ENCODE results near the gene DPM1. TPM values are rescaled to one million over a fixed set of nuclear protein-coding genes. Genes with fewer than 3 reads are reported as not detected.

The DPM1 gene
- total RNA-seq = 10 to 100 TPM; 35.4 to 52.8 (median 49.9) TPM
- polyA plus RNA-seq = 10 to 100 TPM; 29.4 to 44.6 TPM
- long read RNA-seq, donor 1, partial matches to known transcripts = 1 of 11 reads
- long read RNA-seq, donor 1, other reads (novel, unspliced or antisense) = 4 of 11 reads
- long read RNA-seq, donor 2, transcript DPM1-203 (9 exons, 1,075 nt) = major isoform, 5 of 12 reads
- long read RNA-seq, donor 2, partial matches to known transcripts = 4 of 12 reads
- long read RNA-seq, donor 2, other reads (novel, unspliced or antisense) = 1 of 12 reads
- long read RNA-seq, donor 3, partial matches to known transcripts = 0 of 5 reads
- long read RNA-seq, donor 3, other reads (novel, unspliced or antisense) = 2 of 5 reads

GRCh38 chr20:50957798-50958614 lies at the start of gene DPM1:
TSS of gene DPM1 (minus strand) at chr20:50958532. CDS start at chr20:50958523, 9 bp downstream.
- Histone ChIP-seq H3K4me1 (peaks cover 9 to 60% (median 45%) of the 10 kb centered on the region in 9 donors), H3K9me3 (peaks cover 0 to 3% (median 0%) of the 10 kb centered on the region in 11 donors), H3K27ac (peak within 1 kb of the TSS; percentile 83 to 97 (median 93)), H3K4me3 (peak within 1 kb of the TSS; percentile 77 to 100 (median 90)), H3K27me3 (no peaks in the 10 kb centered on the region), H3K36me3 (peaks cover 0 to 46% (median 13%) of the 10 kb centered on the region in 9 donors)
- WGBS, 2 donors = 0 to 1% methylated on average over 52 of the region's 52 CpGs
- intact Hi-C loops (cut with DNase I) = loop anchor here in 3 of 10 donors (1.0 to 5.0 kb wide), 4 partner anchors 27 to 166 kb away; partner anchors contain the start of genes ADNP (in 3 of the 3) and BCAS4 (in 1 of the 3)
- no peak for TF ChIP-seq CTCF (IDR thresholded peaks at IDR 0.05)
- peak; percentile 86 to 95 (median 92) for ATAC-seq
- DNase-seq = peak; percentile 81 to 92

- ATAC-seq = no peak
- H3K4me1 ChIP-seq = no peaks in the 10 kb centered on the region
- no peak for DNase-seq
- no peak overlapping the region for H3K27ac ChIP-seq
- TF ChIP-seq CTCF (IDR thresholded peaks at IDR 0.05) = no peak
- H3K9me3 ChIP-seq = no peaks in the 10 kb centered on the region
- WGBS, 2 donors = 90 to 95% methylated on average over 7 of the region's 7 CpGs
- H3K27me3 ChIP-seq = peaks cover 5 to 56% (median 15%) of the 10 kb centered on the region in 7 donors
- H3K4me3 ChIP-seq = no peak overlapping the region
- H3K36me3 ChIP-seq = no peaks in the 10 kb centered on the region
- intact Hi-C loops (cut with DNase I) = no loop called here
Measured at GRCh38 chr20:51005214-51005613, 46.9 kb upstream of the DPM1 start.

GRCh38 chr20:51004781-51005180 lies 46.4 kb upstream of the DPM1 start:
- intact Hi-C loops (cut with DNase I) = no loop called here
- Histone ChIP-seq H3K9me3 (no peaks in the 10 kb centered on the region), H3K36me3 (no peaks in the 10 kb centered on the region), H3K27ac (no peak overlapping the region), H3K4me3 (no peak overlapping the region), H3K4me1 (no peaks in the 10 kb centered on the region), H3K27me3 (peaks cover 5 to 58% (median 17%) of the 10 kb centered on the region in 7 donors)
- ATAC-seq (no peak), DNase-seq (no peak)
- no peak for TF ChIP-seq CTCF (IDR thresholded peaks at IDR 0.05)
- WGBS, 2 donors = 93 to 96% methylated on average over 9 of the region's 9 CpGs

GRCh38 chr20:51004305-51004727 lies 46.0 kb upstream of the DPM1 start:
- H3K27ac ChIP-seq = no peak overlapping the region
- H3K4me3 ChIP-seq = no peak overlapping the region
- intact Hi-C loops (cut with DNase I) = no loop called here
- no peak for TF ChIP-seq CTCF (IDR thresholded peaks at IDR 0.05)
- H3K36me3 ChIP-seq = no peaks in the 10 kb centered on the region
- ATAC-seq = no peak
- no peaks in the 10 kb centered on the region for H3K4me1 ChIP-seq
- no peaks in the 10 kb centered on the region for H3K9me3 ChIP-seq
- H3K27me3 ChIP-seq = peaks cover 5 to 57% (median 17%) of the 10 kb centered on the region in 7 donors
- no peak for DNase-seq
- WGBS, 2 donors = 92 to 94% methylated on average over 44 of the region's 44 CpGs
